GM18861 (cell line): ENCODE data around the gene PPFIBP2.
"Not testable (repeated sequence)": the region's sequence is repeated elsewhere in the genome, so short reads cannot be mapped to it uniquely, and the experiment has no call there.

ENCODE experiments used
- ATAC-seq: cut with Tn5 transposase; IDR thresholded peaks from one replicate; pipeline ENCODE4 v1.9.1; 2021; ENCODE audit not compliant: unreplicated experiment

Gene PPFIBP2

GRCh38 chr11:7498193-7498592 is 15.6 kb upstream of the PPFIBP2 start:
- no peak for ATAC-seq

DNA sequence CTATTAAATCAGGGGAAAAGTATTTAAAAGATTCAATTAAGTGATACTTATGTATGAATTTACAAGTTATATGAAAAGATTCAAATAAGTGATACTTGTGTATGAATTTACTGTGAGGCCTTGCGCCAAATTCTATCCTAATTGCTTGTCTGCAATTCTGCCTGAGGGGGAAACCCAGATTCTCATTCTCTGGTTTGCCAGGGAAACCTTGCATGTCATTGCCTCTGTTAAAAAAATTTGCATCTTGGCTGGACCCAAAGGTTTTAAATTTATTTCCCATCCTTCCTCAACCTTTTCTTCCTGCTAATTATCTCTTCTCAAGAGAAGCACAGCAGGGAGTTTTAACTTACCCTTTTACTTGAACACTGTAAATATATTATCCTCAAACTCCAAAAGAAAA is 14.7 kb upstream of the PPFIBP2 start:
- ATAC-seq: no peak

- no peak for ATAC-seq
Measured at GRCh38 chr11:7500251-7500650, 13.5 kb upstream of the PPFIBP2 start.

DNA sequence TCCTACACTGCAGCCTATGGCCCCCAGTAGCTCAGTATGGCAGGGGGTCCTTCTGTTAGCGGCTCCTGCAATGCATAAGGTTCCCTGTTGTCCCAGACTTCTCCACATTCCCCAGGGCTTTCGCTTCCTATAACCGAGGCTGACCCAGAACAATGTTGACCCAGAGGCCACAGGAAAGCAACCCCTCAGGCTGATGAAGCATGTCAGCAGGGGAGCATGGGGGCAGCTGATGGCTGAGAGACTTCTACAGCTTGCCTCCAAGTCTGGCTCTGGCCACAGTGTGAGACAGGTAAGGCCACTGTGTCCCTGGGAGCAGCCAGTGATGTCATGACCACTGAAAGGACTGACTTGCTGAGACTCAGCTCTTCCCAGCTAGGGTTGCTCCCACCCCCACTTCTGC is 12.5 kb upstream of the PPFIBP2 start:
- no peak for ATAC-seq

- ATAC-seq: peak; percentile 48
Measured at GRCh38 chr11:7501894-7502293, 11.9 kb upstream of the PPFIBP2 start.

DNA sequence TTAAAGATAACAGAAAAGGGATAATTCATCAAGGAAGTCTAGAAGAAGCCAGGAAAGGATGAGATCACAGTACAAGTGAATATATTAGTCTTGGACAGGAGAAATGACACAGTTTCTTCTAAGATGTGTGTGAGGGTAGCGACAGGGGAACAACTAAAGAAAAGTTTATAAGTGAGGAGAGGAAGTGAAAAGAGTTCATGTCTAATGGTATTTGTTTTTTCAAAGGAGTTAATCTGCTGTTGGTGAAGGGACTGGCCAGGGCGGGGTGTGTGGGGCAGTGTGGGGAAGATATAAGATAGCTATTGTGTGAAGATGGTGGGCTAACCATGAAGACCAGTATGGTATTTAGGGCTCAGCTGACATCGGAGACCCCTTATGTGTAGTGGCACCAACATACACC is 7.6 kb upstream of the PPFIBP2 start:
- no peak for ATAC-seq

GRCh38 chr11:7508087-7508486 is 5.7 kb upstream of the PPFIBP2 start:
- no peak for ATAC-seq

DNA sequence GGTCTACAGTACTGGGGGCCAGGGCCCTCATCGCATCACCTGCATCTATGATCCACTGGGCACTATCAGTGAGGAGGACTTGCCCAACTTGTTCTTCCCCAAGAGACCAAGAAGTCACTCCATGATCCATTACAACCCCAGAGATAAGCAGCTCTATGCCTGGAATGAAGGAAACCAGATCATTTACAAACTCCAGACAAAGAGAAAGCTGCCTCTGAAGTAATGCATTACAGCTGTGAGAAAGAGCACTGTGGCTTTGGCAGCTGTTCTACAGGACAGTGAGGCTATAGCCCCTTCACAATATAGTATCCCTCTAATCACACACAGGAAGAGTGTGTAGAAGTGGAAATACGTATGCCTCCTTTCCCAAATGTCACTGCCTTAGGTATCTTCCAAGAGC is 3.8 kb upstream of the PPFIBP2 start:
- no peak for ATAC-seq

DNA sequence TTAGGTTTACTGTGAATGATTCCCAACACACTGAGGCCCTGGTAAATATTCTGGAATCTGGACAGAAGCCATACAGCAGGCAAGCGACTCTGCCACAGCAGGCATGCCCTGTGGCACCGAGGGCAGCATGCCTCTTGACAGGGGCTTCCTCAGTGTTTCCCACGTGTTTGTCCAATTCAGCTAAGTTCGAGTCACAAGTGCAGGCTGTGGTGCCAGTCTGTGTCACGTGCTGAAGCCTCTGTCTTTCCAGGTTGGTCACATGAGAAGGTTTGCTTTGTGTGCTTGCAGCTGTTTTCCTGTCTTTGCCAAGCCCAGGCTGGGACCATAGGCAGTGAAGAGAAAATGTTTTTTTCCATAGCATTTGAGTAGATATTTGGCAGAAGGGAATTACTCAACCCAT is 2.4 kb upstream of the PPFIBP2 start:
- ATAC-seq: no peak

DNA sequence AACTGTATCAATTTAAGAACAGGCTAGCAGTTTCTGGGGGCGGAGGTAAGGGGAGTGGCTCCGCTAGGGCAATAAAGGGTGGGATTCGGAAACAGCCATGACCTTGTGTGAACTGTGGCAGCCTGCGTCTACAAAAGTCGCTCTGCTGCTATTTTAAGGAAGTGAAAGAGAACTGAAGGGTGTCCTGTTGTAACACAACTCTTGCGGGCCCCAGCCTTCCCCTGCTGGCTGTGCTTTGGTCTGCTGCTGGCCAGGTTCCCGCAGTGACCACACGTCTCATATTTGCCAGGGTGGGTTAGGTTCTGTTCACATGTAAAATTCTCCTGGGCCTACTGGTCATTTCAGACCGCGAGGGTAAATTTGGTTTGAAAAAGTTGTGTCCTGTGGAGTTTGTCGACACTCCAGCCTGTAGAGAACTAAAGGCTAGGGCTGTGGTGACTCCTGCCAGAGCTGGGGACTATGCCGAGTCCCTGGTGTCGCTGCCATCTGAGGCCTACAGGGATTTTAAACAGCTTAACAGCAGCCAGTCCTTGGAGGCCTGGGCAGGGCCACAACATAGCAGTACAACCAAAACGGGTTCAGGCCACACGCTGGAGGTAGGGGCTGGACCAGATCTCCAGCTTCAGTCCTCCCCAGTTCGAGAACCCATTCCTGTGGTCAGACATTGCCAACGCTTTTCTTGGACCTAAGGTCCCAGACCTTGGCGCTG is 1.1 kb upstream of the PPFIBP2 start:
- peak; percentile 77 for ATAC-seq

DNA sequence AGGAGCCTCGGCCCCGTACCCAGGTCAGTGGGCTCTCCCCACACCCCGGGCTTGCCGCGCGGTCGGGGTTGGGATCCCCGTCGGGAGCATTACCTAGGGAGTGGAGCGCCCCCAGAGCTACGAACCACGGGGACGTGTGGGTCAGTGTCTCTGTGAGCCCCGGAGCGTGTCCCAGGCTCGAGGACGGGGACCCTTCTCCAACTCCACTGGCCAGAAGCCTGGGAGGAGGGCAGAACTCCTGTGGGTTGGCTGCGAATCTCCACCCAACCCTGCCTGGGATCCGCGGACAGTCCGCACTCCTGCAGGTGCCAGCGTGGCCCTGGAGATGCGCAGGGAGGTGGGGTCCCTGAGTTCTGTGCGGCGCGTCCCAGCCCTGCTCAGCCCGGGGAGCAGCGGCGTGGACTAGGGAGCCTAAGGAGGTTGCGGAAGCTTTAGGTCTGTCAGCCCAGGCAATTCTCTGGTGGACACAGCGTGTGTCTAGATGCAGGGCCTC is 346 bp downstream of the PPFIBP2 start:
- ATAC-seq: peak; percentile 3

DNA sequence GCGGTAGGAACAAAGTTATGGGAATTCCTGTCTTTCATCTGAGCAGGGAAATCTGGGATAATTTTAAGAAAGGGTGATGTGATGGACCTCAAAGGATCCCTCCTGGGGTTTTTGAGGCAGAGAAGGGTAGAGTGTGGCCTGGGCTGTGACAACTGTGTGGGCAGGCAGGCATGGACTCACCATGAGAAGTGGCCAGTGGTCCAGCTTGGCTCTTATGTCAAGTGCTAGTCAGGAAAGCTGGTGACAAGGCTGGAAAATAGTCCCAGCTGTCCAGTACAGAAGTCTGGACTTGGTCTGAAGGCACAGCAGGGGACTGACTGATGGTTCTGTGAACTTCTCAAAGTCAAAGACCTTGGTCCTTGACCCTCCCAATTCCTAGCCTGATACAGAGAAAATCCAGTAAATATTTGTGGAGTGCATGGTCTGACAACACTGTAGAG is 1.7 kb downstream of the PPFIBP2 start:
- ATAC-seq: no peak

GRCh38 chr11:7516475-7516874 is 2.7 kb downstream of the PPFIBP2 start:
- ATAC-seq: no peak

- ATAC-seq: not testable (repeated sequence)
Measured at GRCh38 chr11:7517743-7518142, 3.9 kb downstream of the PPFIBP2 start.

DNA sequence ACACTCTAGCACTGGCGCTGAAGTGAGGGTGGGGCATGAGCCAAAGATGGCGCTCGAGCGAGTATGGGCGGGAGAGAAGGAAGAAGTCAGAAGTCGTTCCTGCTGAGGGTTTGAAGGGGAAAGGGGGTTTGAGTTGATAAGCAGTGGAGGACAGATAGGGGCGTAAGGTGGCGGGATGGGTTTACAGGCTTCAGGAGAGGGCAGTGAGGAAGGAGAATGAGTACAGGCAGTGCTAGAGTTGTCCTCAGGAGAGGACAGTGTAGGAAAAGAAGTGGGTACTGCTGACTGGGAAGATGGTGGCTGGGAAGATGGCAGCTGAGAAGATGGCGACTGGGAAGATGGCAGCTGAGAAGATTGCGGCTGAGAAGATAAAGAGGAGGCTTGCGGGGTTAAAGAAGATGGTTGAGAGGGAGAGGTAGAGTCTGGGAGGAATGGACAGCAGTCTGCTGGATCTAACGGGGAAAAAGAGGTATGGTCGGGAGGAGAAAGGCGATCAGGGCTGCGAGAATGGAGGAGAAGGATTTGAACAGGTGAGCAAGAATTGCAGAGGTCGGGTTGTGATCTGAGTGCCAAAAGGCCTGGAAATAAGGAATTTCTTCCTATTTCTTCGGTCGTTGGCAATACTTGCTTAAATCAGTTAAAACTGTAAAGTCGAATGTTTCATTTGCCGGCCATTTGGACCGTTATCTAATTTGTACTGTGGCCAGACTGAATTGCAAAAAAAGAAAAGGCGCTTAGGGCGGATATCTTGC is 5.2 kb downstream of the PPFIBP2 start:
- ATAC-seq: no peak

DNA sequence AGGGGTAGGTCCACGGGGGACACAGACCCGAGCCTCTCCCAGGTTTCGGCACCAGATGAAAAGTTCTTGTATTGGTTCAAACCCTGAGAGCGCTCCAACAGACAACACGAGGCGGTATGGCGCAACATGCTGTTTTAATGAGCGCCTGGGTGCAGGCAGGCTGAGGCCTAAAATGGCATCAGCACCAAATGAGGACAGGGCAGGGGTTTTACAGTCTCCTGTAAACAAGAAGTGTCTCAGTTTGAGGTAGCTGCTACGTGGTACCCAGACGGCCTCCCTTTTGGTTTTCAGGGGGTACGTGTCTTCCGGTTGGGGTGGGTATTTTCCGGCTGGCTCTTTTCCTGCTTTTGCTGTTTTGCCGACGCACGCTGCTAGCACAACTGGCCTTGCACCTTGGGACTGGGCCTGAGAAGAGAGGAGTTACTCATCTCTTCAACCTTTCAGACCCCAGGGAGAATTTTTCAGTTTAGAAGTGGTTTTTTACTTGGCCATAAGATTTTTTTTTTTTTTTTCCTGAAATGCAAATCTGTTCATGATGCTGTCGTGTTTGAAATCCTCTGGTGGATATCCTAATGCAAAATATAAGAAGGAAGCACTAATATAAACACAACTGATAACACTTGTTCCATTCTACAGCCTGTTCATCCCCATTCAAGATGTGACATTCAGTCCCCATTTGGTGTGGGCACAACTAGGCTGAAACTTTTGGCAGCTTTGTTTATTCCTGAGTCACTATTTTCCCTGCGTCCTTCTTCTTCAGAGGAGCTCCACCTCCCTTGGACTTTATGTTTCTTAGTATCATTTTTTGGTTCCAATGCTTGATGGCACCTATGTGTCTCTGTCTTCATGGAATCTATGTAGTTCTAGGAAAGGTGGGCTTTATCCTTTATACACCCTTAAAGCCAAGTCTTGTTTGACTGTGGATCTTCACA is 6.5 kb downstream of the PPFIBP2 start:
- ATAC-seq: peak; percentile 36

DNA sequence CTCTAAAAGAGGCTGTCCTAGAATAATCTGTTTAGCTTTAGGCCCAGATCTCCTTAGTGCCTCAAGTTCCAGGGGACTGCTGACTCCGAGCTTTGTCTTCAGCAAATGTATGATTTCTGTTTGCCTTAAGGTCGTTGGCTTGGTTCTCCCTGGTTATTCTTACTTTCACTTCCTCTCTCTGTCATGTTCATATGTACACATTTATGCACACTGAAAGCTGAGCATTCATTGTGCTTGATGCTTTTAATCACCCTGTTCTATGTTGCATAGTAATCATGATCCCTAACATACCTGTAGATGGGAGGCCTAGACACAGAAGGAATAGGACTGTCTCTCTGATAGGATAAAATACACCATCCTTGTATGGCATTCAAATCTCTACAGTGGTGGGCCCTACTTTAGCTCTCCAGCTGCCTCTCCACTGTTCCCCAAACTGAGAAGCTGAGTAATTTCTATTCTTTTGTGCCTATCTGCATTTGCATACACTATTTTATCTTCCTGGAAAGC is 7.2 kb downstream of the PPFIBP2 start:
- ATAC-seq: peak; percentile 86

DNA sequence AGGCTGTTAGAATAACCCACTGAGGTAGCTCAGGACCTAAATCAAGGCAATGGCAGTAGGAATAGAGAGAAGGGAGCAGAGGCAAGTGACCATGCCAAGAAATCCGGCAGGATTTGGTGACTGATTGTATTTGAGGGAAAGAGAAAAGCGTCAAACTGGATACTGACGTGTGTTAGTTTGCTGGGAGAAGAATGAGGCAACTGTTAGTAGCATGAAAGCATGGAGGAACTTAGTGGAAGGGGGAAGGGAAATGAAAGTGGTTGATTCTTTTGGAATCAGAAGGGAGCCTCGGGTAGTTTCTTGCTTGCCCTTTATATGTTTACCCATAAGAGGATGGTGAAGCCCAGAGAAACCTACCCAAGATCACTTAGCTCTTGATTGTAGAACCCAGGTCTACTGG is 8.3 kb downstream of the PPFIBP2 start:
- no peak for ATAC-seq

DNA sequence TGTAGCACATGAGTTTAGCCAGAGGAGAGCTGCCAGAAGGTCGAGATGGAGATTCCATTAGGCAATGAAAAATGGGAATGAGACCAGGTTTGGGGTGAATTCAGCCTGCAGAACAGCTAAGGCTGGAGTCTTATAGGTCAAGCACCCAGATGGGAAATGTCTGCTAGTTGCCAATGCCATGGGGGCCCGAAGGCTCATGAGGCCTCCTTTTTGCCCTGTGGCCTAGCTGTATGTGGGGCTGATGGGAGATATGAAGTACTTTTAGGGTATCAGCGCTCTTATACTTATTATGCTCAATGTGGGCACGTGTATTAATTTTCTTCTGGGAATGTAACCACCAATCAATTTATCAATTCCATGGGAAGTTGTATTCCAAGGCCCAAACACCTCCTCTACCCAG is 8.7 kb downstream of the PPFIBP2 start:
- no peak for ATAC-seq

DNA sequence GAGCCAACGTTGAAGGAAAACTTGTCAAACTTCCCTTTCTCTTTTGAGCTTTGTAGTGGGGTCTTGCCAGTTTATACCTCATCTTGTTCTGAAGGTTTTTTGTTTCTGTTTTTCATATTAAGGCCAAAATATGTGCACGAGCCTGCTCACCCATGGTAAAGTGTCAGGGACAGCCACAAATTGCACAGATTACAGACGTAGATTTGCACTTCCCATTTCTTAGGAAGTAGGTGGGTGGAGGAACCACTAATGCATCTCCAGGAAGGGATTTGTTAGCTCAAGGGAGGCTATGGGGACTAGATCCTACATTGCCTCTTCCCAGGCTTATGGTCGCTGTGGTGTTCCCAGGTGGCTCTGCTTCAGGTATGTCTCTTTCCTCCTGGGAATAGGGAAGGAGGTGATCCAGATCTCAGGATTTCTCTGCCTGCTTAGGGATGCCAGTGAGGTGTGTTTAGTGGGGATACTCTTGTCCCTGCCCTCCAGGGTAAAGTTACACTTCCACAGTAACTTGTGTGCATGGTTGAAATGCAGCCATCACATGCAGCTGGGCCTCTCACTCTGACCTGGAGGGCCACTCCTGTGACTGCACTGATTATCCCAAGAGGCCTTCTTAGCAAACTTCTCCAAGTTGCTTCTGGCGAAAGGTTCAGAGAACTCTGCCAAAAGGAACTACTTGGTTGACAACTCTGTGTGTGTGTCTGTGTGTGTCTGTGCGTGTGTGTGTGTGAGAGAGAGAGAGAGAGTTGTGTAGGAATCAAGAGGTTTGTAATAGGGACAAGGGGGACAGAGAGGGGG is 9.8 kb downstream of the PPFIBP2 start:
- ATAC-seq: no peak
